VCaP (cell line): ENCODE data around the gene CLDN15.
A peak's percentile ranks its signal among the peaks of the same experiment; 100 is the strongest.

Experiments used
- H3K27ac ChIP-seq: fragments of 450-650 bp; 2 replicates; pipeline ENCODE4 v1.5.1; 2017
- CTCF ChIP-seq: fragments of 450-650 bp; conservative IDR thresholded peaks from 2 replicates; pipeline ENCODE4 v1.5.1; 2017; ENCODE audit warnings: mild to moderate bottlenecking, moderate library complexity

Gene CLDN15

GRCh38 chr7:101216001-101216859 is 21.4 kb downstream of the CLDN15 start:
- no peak for TF ChIP-seq CTCF
- peak overlapping the region; percentile 84 for H3K27ac ChIP-seq

GRCh38 chr7:101212014-101212413 is 25.6 kb downstream of the CLDN15 start:
- no peak overlapping the region for H3K27ac ChIP-seq
- TF ChIP-seq CTCF = no peak

GRCh38 chr7:101211501-101211900 is 26.1 kb downstream of the CLDN15 start:
- H3K27ac ChIP-seq = no peak overlapping the region
- no peak for TF ChIP-seq CTCF

- no peak for TF ChIP-seq CTCF
- no peak overlapping the region for H3K27ac ChIP-seq
Measured at GRCh38 chr7:101210143-101210542, 27.5 kb downstream of the CLDN15 start.

GRCh38 chr7:101208794-101209193 is 28.8 kb downstream of the CLDN15 start:
- no peak for TF ChIP-seq CTCF
- H3K27ac ChIP-seq = no peak overlapping the region

- TF ChIP-seq CTCF = no peak
Measured at GRCh38 chr7:101207459-101207858, 30.1 kb downstream of the CLDN15 start.

GRCh38 chr7:101206665-101207042 is 30.9 kb downstream of the CLDN15 start:
- no peak overlapping the region for H3K27ac ChIP-seq
- TF ChIP-seq CTCF = no peak

More at GRCh38 chr7:101207459-101207858, 30.1 kb downstream of the CLDN15 start:
- H3K27ac ChIP-seq = no peak overlapping the region
